SK-N-SH (cell line): ENCODE data around the gene MCUB. TPM values are rescaled to one million over a fixed set of nuclear protein-coding genes. Genes with fewer than 3 reads are reported as not detected.

ENCODE experiments used
- CTCF ChIA-PET: fragments of 300-600, 350-600 bp; formaldehyde crosslinking; extraction: SDS; loops from one replicate; lab custom pipeline; 2021; lab: Yijun Ruan, JAX
- POLR2A ChIA-PET: fragments of 350-600 bp; sonication (Branson Sonifier 250); formaldehyde crosslinking; extraction: SDS; loops from one replicate; lab custom pipeline; 2020; ENCODE audit warnings: antibody characterized with exemption, inconsistent platforms; lab: Yijun Ruan, JAX
- DNase-seq: peaks from one replicate; pipeline ENCODE4 v3.0.0; 2012
- H2AFZ ChIP-seq: fragments of 200-600 bp; sonication (generic); 2 replicates; pipeline ENCODE4 v1.8.1; 2016; ENCODE audit warnings: antibody characterized with exemption, mild to moderate bottlenecking, low read depth
- H3F3A ChIP-seq: fragments of 200-600 bp; sonication (generic); replicated peaks from 2 replicates; pipeline ENCODE3; 2016; ENCODE audit warnings: antibody characterized with exemption, mild to moderate bottlenecking; ENCODE audit not compliant: insufficient read depth
- H3K27ac ChIP-seq, 2 experiments: fragments of 200-500 bp in 1 of 2; fragments of 200-600 bp in 1 of 2; sonication (Bioruptor generic) in 1 of 2; sonication (generic), shearing (Covaris generic) in 1 of 2; 2 replicates each; pipeline versions ENCODE4 v1.5.1 to v1.6.1; 2014 to 2016; ENCODE audit warnings: low read depth in 2 of 2, inconsistent platforms in 1 of 2, low read length in 1 of 2, mild to moderate bottlenecking in 1 of 2, mixed read lengths in 1 of 2
- H3K27me3 ChIP-seq: fragments of 200-600 bp; sonication (generic), shearing (Covaris generic); 2 replicates; pipeline ENCODE4 v1.6.1; 2016; ENCODE audit warnings: mixed run types; ENCODE audit not compliant: insufficient read depth
- H3K36me3 ChIP-seq, 2 experiments: fragments of 200-500 bp in 1 of 2; fragments of 200-600 bp in 1 of 2; sonication (Bioruptor generic) in 1 of 2; sonication (generic) in 1 of 2; replicated peaks in 1 of 2; 2 replicates each; pipeline versions ENCODE3 to v1.5.1; 2014 to 2016; ENCODE audit warnings: low read length in 1 of 2, mild to moderate bottlenecking in 1 of 2; ENCODE audit not compliant: insufficient read depth in 2 of 2, control insufficient read depth in 1 of 2
- H3K4me1 ChIP-seq, 2 experiments: fragments of 200-500 bp in 1 of 2; fragments of 200-600 bp in 1 of 2; sonication (Bioruptor generic) in 1 of 2; sonication (generic), shearing (Covaris generic) in 1 of 2; 2 replicates each; pipeline versions ENCODE4 v1.5.1 to v1.6.1; 2014 to 2016; ENCODE audit warnings: low read depth in 1 of 2, low read length in 1 of 2, mixed run types in 1 of 2; ENCODE audit not compliant: insufficient read depth in 2 of 2, control insufficient read depth in 1 of 2
- H3K4me2 ChIP-seq: fragments of 200-600 bp; sonication (generic), shearing (Covaris generic); 2 replicates; pipeline ENCODE4 v1.6.1; 2017; ENCODE audit warnings: mixed run types
- H3K4me3 ChIP-seq, 2 experiments: fragments of 200-500 bp in 1 of 2; fragments of 200-600 bp in 1 of 2; sonication (Bioruptor generic) in 1 of 2; sonication (generic), shearing (Covaris generic) in 1 of 2; 2 replicates each; pipeline versions ENCODE4 v1.5.1 to v1.8.1; 2014 to 2016; ENCODE audit warnings: low read depth in 2 of 2, inconsistent platforms in 1 of 2, low read length in 1 of 2, mild to moderate bottlenecking in 1 of 2, mixed read lengths in 1 of 2, moderate library complexity in 1 of 2
- H3K79me2 ChIP-seq: fragments of 200-600 bp; sonication (generic); 2 replicates; pipeline ENCODE4 v1.8.1; 2017; ENCODE audit warnings: mild to moderate bottlenecking; ENCODE audit not compliant: insufficient read depth
- H3K9ac ChIP-seq: fragments of 200-600 bp; sonication (generic); 2 replicates; pipeline ENCODE4 v1.6.1; 2017; ENCODE audit warnings: mixed run types
- H3K9me2 ChIP-seq: fragments of 200-600 bp; sonication (generic); 2 replicates; pipeline ENCODE4 v1.6.1; 2017; ENCODE audit warnings: mixed run types
- H3K9me3 ChIP-seq: fragments of 200-600 bp; sonication (generic); 2 replicates; pipeline ENCODE4 v1.6.1; 2017; ENCODE audit warnings: mixed run types, mild to moderate bottlenecking, moderate library complexity
- H4K20me1 ChIP-seq: fragments of 200-600 bp; sonication (generic); 2 replicates; pipeline ENCODE4 v1.6.1; 2017; ENCODE audit warnings: mild to moderate bottlenecking, mixed run types; ENCODE audit not compliant: insufficient read depth
- CHD2 ChIP-seq: fragments of 150-350 bp; IDR thresholded peaks from 2 replicates; pipeline ENCODE4 v1.6.1; 2018; ENCODE audit warnings: low read length; ENCODE audit not compliant: partially characterized antibody
- ELF1 ChIP-seq: IDR thresholded peaks from 2 replicates; pipeline ENCODE4 v1.4.0; 2012
- FOSL2 ChIP-seq: IDR thresholded peaks from 2 replicates; pipeline ENCODE4 v1.4.0; 2012; ENCODE audit warnings: low read depth, mild to moderate bottlenecking, moderate library complexity, borderline replicate concordance
- FOXJ3 ChIP-seq: sonication (generic); formaldehyde crosslinking; IDR thresholded peaks from 2 replicates; pipeline ENCODE4 v1.5.1; 2020; ENCODE audit warnings: mild to moderate bottlenecking, missing genetic modification reagents
- MXI1 ChIP-seq: IDR thresholded peaks from 2 replicates; pipeline ENCODE4 v1.6.1; 2012; ENCODE audit warnings: mild to moderate bottlenecking, low read depth, low read length, improper control_type of control experiment
- NFIC ChIP-seq: IDR thresholded peaks from 2 replicates; pipeline ENCODE4 v1.4.0; 2012; ENCODE audit warnings: borderline replicate concordance
- NRF1 ChIP-seq: IDR thresholded peaks from 2 replicates; pipeline ENCODE4 v1.6.1; 2012; ENCODE audit warnings: low read depth, mild to moderate bottlenecking, low read length
- POLR2AphosphoS5 ChIP-seq: IDR thresholded peaks from 2 replicates; pipeline ENCODE4 v1.6.1; 2012; ENCODE audit warnings: low read depth, low read length
- REST ChIP-seq: IDR thresholded peaks from 2 replicates; pipeline ENCODE4 v1.6.1; 2012; ENCODE audit warnings: mild to moderate bottlenecking, low read depth, low read length, moderate library complexity
- RFX5 ChIP-seq: IDR thresholded peaks from 2 replicates; pipeline ENCODE4 v1.6.1; 2012; ENCODE audit warnings: mild to moderate bottlenecking, improper control_type of control experiment, low read length
- TCF12 ChIP-seq: IDR thresholded peaks from 2 replicates; pipeline ENCODE4 v1.4.0; 2012
- USF2 ChIP-seq: fragments of 150-350 bp; IDR thresholded peaks from 2 replicates; pipeline ENCODE4 v1.6.1; 2017; ENCODE audit warnings: antibody characterized with exemption, low read length, low read depth, borderline replicate concordance
- YY1 ChIP-seq: IDR thresholded peaks from 2 replicates; pipeline ENCODE4 v1.4.0; 2012; ENCODE audit warnings: low read depth, mild to moderate bottlenecking
- ZBTB33 ChIP-seq: IDR thresholded peaks from 2 replicates; pipeline ENCODE4 v1.4.0; 2012; ENCODE audit warnings: low read depth, borderline replicate concordance
- WGBS: methylation state at CpG from one replicate; pipeline ENCODE4 v1.1.6; 2017; ENCODE audit warnings: low lambda C conversion rate; 5-methylcytosine and 5-hydroxymethylcytosine counted together
- polyA plus RNA-seq, 3 experiments: library from polyadenylated mRNA; depleted of rRNA; stranded (reverse); fragments of >200 nt; gene quantifications; 2 replicates each; pipeline ENCODE4 v1.2.3, GENCODE V29; 2012
- TF ChIP-seq, protein P1 (sequence below): IDR thresholded peaks from 2 replicates; pipeline ENCODE4 v1.4.0; 2012; ENCODE audit warnings: low read depth
- TF ChIP-seq, protein P2 (sequence below): fragments of 150-350 bp; IDR thresholded peaks from 2 replicates; pipeline ENCODE4 v1.6.1; 2016; ENCODE audit warnings: mild to moderate bottlenecking, low read depth, low read length

MCUB gene
- polyA plus RNA-seq, 1 of the 3 experiments (the other 2 are of a cell fraction), result 39.3 TPM

- no peaks in the 10 kb centered on the region for H4K20me1 ChIP-seq
- peaks cover 6 to 21% of the 10 kb centered on the region in 2 experiments for H3K36me3 ChIP-seq
- H3K27me3 ChIP-seq, result no peaks in the 10 kb centered on the region
- H3K9me3 ChIP-seq, result no peaks in the 10 kb centered on the region
- DNase-seq, result no peak
- no peaks in the 10 kb centered on the region for H3F3A ChIP-seq
- H3K4me1 ChIP-seq, result no peaks in the 10 kb centered on the region
- 96% methylated on average over 1 of the region's 1 CpG for WGBS
- H2AFZ ChIP-seq, result no peak overlapping the region
- H3K4me3 ChIP-seq, result no peak overlapping the region
- no peak overlapping the region for H3K27ac ChIP-seq
- H3K79me2 ChIP-seq, result no peaks in the 10 kb centered on the region
- H3K9ac ChIP-seq, result no peak overlapping the region
- no peaks in the 10 kb centered on the region for H3K9me2 ChIP-seq
- no peak for TF ChIP-seq NRF1
- no peak for TF ChIP-seq ZBTB33
- no peak for TF ChIP-seq CHD2
- TF ChIP-seq TCF12, result no peak
- no peak for TF ChIP-seq MXI1
- TF ChIP-seq FOXJ3 (CRISPR knock-in tag), result no peak
- no peak for TF ChIP-seq RFX5
- TF ChIP-seq, protein P1, sequence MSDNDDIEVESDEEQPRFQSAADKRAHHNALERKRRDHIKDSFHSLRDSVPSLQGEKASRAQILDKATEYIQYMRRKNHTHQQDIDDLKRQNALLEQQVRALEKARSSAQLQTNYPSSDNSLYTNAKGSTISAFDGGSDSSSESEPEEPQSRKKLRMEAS, result no peak
- TF ChIP-seq FOSL2, result no peak
- no peak for TF ChIP-seq REST
- TF ChIP-seq, protein P2, sequence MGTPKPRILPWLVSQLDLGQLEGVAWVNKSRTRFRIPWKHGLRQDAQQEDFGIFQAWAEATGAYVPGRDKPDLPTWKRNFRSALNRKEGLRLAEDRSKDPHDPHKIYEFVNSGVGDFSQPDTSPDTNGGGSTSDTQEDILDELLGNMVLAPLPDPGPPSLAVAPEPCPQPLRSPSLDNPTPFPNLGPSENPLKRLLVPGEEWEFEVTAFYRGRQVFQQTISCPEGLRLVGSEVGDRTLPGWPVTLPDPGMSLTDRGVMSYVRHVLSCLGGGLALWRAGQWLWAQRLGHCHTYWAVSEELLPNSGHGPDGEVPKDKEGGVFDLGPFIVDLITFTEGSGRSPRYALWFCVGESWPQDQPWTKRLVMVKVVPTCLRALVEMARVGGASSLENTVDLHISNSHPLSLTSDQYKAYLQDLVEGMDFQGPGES, result no peak
- no peak for TF ChIP-seq USF2
- no peak for TF ChIP-seq YY1
- TF ChIP-seq ELF1, result no peak
- TF ChIP-seq POLR2AphosphoS5, result no peak
- TF ChIP-seq NFIC, result no peak
- TF ChIP-seq, all 33 proteins: peak for 0
- no peak overlapping the region for H3K4me2 ChIP-seq
- ChIA-PET CTCF (no interaction called here), POLR2A (no interaction called here)
Observed at GRCh38 chr4:109718759-109719158, 158.7 kb downstream of the MCUB start.
